Keratinocyte (primary cell): Measurements from ENCODE around the gene STAT3.

Source experiments
- EZH2 ChIP-seq: IDR thresholded peaks from one replicate; pipeline ENCODE4 v1.6.1; 2012; ENCODE audit warnings: inconsistent platforms, mild to moderate bottlenecking, low read length, moderate library complexity
- TF ChIP-seq, protein P1 (sequence below), 3 experiments: IDR thresholded peaks in 1 of 3; conservative IDR thresholded peaks in 1 of 3; optimal IDR thresholded peaks in 1 of 3; 2 replicates in 2 of 3; 3 replicates in 1 of 3; pipeline versions ENCODE3 to v1.5.1; 2011; ENCODE audit warnings: low read length in 3 of 3, mild to moderate bottlenecking in 3 of 3, moderate library complexity in 2 of 3, control low read depth in 1 of 3, inconsistent platforms in 1 of 3; ENCODE audit not compliant: insufficient read depth in 2 of 3; ENCODE audit errors: extremely low read depth in 1 of 3

DNA sequence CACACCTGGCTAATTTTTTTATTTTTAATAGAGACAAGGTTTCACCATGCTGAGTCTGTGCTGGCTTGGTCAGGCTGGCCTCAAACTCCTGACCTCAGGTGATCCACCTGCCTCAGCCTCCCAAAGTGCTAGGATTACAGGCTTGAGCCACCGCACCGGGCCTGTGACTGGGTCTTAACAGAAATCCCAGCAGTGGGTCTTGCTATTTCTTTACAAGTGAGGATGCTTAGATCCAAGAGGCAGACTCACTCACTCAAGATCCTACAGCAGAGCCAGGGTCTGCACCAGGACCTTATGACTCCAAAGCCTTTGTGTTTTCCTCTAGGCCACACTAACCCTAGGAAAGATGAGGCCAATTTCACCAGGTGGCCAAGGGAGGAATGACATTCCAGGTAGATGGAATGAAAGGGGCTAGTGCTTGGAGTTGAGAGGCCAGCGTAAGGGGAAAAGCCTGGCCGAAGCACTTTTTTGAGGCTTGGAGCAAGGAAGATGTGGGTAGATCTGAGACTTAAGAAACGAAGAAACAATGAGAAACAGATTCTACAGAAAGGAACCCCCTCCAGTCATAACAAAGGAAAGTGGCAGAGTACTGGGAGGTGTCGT is 105.7 kb downstream of the STAT3 start:
- no peak for TF ChIP-seq EZH2
- TF ChIP-seq, protein P1, sequence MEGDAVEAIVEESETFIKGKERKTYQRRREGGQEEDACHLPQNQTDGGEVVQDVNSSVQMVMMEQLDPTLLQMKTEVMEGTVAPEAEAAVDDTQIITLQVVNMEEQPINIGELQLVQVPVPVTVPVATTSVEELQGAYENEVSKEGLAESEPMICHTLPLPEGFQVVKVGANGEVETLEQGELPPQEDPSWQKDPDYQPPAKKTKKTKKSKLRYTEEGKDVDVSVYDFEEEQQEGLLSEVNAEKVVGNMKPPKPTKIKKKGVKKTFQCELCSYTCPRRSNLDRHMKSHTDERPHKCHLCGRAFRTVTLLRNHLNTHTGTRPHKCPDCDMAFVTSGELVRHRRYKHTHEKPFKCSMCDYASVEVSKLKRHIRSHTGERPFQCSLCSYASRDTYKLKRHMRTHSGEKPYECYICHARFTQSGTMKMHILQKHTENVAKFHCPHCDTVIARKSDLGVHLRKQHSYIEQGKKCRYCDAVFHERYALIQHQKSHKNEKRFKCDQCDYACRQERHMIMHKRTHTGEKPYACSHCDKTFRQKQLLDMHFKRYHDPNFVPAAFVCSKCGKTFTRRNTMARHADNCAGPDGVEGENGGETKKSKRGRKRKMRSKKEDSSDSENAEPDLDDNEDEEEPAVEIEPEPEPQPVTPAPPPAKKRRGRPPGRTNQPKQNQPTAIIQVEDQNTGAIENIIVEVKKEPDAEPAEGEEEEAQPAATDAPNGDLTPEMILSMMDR (optimal IDR thresholded peaks at IDR 0.05 in 1 of 3, IDR thresholded peaks at IDR 0.05 in 1 of 3, conservative IDR thresholded peaks at IDR 0.05 in 1 of 3; ENCODE audit: extremely low read depth in 1 of 3, insufficient read depth in 2 of 3, low read length in 3 of 3): peak in 1 of 3 experiments; percentile 7
